ENCODE data around the gene ASTL.

GRCh38 chr2:96150791-96151594 is 12.7 kb upstream of the ASTL start:
- no peak for TF ChIP-seq CTCF (IDR thresholded peaks at IDR 0.05 in 4 of 5, conservative IDR thresholded peaks at IDR 0.05 in 1 of 5)
- no peak for TF ChIP-seq POLR2A (IDR thresholded peaks at IDR 0.05)

All from gastrocnemius medialis (tissue), 4 donors.